ENCODE measurements around the gene CMYA5.
"Not testable (repeated sequence)": the region's sequence is repeated elsewhere in the genome, so short reads cannot be mapped to it uniquely, and the experiment has no call there.

Gene CMYA5

GRCh38 chr5:79689541-79690466, at the start of gene CMYA5:
TSS of gene CMYA5 (plus strand) at chr5:79689836. CDS start at chr5:79689908, 72 bp downstream.
- no peak for DNase-seq (ENCODE audit: low read depth, low spot score)

GRCh38 chr5:79640571-79641055, 49.0 kb upstream of the CMYA5 start:
- no peak for DNase-seq (ENCODE audit: low read depth, low spot score)

GRCh38 chr5:79641414-79641813, 48.2 kb upstream of the CMYA5 start:
- DNase-seq (ENCODE audit: low read depth, low spot score), result no peak

- no peak for DNase-seq (ENCODE audit: low read depth, low spot score)
These were observed 47.4 kb upstream of the CMYA5 start for GRCh38 chr5:79642210-79642609.

GRCh38 chr5:79653843-79654242, 35.8 kb upstream of the CMYA5 start:
- DNase-seq (ENCODE audit: low read depth, low spot score), result no peak

GRCh38 chr5:79663212-79663611, 26.4 kb upstream of the CMYA5 start:
- no peak for DNase-seq (ENCODE audit: low read depth, low spot score)

- DNase-seq (ENCODE audit: low read depth, low spot score), result no peak
These were observed 22.9 kb upstream of the CMYA5 start for GRCh38 chr5:79666758-79667157.

- DNase-seq (ENCODE audit: low read depth, low spot score), result no peak
These were observed 17.2 kb upstream of the CMYA5 start for GRCh38 chr5:79672392-79672791.

- DNase-seq (ENCODE audit: low read depth, low spot score), result not testable (repeated sequence)
These were observed 13.3 kb upstream of the CMYA5 start for GRCh38 chr5:79676354-79676753.

GRCh38 chr5:79682102-79682501, 7.5 kb upstream of the CMYA5 start:
- not testable (repeated sequence) for DNase-seq (ENCODE audit: low read depth, low spot score)

GRCh38 chr5:79684782-79685181, 4.9 kb upstream of the CMYA5 start:
- no peak for DNase-seq (ENCODE audit: low read depth, low spot score)

- DNase-seq (ENCODE audit: low read depth, low spot score), result no peak
These were observed 4.0 kb upstream of the CMYA5 start for GRCh38 chr5:79685627-79686026.

- DNase-seq (ENCODE audit: low read depth, low spot score), result no peak
These were observed 2.8 kb upstream of the CMYA5 start for GRCh38 chr5:79686799-79687198.

- DNase-seq (ENCODE audit: low read depth, low spot score), result no peak
These were observed 1.7 kb upstream of the CMYA5 start for GRCh38 chr5:79687889-79688288.

GRCh38 chr5:79691007-79691406, 1.4 kb downstream of the CMYA5 start:
- DNase-seq (ENCODE audit: low read depth, low spot score), result no peak

- no peak for DNase-seq (ENCODE audit: low read depth, low spot score)
These were observed 3.0 kb downstream of the CMYA5 start for GRCh38 chr5:79692596-79692995.

GRCh38 chr5:79694183-79694582, 4.5 kb downstream of the CMYA5 start:
- DNase-seq (ENCODE audit: low read depth, low spot score), result no peak

GRCh38 chr5:79694652-79695051, 5.0 kb downstream of the CMYA5 start:
- no peak for DNase-seq (ENCODE audit: low read depth, low spot score)

GRCh38 chr5:79695526-79695925, 5.9 kb downstream of the CMYA5 start:
- DNase-seq (ENCODE audit: low read depth, low spot score), result no peak

- DNase-seq (ENCODE audit: low read depth, low spot score), result no peak
These were observed 7.9 kb downstream of the CMYA5 start for GRCh38 chr5:79697222-79698170.

GRCh38 chr5:79699763-79700400, 10.2 kb downstream of the CMYA5 start:
- DNase-seq (ENCODE audit: low read depth, low spot score), result no peak
